ENCODE results near the gene WASF2.

WASF2 gene

DNA sequence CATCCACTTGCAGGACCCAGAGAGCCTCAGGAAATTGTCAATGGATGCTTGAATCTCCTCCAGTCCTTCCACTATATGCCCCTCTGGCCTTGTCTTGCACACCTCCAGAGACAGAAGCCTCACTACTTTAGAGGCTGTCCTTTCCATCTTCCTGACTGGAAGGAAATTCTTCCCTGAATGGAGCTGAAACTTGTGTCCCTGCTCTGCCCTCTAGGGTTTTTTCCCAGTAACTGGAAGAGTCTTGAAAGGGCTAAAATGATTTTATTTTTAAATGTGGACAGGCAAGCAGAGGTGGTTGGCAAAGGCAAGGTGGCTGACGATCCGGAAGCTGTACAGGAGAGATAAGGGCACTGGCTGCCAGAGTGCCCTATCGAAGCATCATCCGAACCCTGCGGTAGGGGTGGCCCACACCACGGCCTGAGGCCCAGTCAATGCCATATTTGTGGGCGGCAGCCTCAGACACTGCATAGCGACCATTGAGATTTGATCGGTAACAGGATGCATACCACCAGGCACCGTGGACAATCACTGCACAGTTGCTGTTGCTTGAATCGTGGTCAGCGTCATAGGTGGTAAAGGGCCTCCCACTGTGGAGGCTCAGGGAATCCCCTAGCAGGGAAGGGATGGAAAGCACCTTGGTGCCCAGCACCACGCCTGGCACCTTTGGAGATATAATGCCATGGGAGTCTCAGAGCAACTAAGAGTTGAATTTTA, 120.9 kb downstream of the WASF2 start:
- no peak for DNase-seq

DNA sequence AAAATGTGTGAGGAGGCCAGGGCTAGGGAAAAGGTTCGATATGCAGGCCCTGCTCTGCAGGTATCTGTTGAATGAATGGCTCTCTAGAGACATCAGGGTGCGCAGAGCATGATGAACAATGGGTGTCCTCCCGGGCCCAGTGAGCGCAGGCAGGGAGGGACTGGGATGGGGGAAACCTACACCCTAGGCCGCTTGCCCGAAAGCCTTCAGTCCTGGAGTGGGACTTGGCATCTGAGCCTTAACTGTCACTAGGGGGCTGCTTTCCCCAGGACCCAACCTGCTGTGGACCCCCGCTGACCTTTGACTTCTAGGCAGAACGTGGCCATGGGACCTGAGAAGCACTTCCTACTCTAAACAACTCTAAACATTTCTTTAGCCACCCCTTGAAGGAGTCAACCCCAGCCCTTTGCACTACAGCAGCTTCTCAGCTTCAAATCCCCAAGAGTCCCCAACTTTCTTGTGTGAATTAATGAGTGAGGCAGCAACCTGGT, 122.8 kb downstream of the WASF2 start:
- no peak for DNase-seq

DNA sequence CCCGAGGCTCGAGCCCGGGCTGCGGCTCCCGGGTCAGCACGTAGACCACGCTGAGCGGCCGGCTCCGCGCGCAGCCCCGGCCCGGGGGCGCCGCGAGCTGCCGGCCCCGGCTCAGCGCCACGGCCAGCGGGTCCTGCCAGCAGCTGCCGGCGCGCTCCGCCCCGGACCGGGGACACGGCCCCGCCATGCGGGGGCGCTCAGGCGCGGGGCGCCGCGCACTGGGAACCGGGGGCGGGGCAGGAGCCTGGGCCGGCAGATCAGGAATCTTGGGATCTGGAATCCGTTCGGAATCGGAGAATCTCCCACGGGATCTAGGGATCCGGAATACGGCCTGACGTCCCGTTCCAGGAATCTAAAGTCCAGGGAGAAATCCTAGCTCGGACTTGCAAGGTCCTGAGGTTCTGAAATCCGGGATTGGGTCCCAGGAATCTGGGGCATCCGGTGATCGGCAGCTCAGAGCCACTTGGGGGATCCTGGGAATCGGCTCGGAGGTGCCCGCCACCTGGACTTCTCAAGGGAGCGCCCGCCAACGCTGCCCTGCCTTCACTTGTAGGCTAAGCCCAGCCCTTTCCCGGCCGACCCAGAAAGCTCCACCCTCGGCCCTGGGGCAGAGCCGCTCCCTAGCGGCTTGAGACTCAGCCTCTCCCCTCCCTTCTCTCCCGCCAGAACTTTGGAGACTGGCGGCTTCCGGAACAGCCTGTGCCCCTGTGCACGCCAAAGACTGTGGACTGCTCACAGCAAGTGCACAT, 123.4 kb downstream of the WASF2 start, which contains the start of gene MAP3K6:
Gene MAP3K6 (minus strand): TSS at position 551 of the 749 bp plus-strand sequence. CDS start 364 bp downstream, at position 187.
- peak; percentile 76 for DNase-seq

DNA sequence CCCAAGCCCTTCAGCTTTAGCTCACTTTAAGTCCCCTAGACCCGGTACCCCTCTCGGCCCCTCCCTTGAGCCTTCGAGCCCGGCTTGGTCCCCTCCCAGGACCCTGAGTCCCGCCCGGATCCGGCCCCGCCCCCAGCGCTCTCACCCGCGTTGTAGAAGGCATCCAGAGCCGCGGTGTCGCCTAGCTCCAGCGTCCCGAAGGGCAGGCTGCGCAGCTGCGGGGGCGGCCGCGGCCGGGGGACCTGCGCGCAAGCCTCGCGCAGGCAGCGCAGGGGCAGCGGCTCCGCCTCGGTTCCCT, 123.9 kb downstream of the WASF2 start:
- DNase-seq = peak; percentile 91

DNA sequence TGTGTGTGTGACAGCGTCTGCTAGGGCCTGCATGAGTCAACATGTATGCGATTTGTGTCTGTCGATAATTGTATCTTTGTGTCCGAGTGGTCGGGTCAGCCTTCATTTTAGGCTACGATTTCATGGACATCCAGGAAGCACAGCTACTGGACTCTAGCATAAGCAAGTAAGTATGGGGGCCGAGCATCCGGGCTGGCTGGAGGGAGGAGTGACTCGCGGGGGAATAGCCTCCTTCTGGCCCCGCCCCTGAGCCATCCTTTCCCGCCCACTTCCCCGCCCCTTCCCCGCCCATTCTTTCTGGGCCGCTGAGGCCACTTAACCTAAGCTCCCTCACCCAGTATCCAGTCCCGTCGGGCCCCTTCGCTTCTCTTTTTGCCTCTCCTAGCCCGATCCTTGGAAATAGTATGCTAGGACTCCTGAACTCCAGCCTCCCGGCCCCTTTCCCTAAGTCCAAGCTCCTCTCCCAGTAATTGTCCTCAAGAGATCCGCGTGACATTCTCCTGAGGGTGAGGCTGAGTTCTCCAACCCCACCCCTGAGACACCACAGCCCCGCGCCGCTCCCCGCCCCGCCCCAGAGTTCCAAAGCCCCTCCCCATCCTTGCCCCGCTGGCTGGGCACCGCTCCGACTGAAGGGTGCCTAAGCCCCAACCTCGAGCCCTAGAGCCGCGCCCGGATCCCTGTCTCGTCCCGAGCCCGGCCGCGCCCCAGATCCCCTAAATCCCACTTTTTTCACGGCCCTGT, 124.4 kb downstream of the WASF2 start:
- peak; percentile 85 for DNase-seq

DNA sequence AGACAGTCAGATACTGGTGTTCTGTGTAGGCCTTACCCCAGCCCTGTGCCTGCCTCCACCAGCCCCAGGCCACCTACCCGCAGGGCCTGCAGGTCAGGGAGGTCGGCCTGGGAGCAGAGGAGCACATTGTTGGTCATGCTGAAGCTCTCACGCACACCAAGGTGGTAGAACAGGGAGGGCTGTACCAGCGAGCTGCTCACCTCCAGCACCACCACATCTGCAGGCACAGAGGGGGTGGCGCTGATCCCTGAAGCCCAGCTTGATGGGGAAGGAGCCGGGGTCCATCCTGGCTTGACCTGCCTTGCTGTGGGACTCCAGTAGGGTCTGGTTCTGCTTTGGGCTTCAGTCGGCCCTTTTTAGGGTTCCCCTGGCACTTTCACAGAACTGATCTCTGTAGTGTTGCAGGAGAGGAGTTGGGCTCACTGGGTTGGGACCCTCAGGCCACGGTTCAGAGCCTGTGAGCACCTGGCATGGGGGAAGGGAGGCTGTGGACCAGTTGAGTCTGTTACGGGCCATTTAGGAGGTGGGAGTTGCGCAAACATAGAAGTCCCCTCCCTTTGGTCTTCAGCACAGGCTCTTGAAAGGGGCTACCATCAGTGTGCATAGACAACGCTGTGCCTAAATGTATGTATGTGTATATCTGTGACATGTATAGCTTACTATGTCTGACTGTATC, 125.1 kb downstream of the WASF2 start:
- DNase-seq = no peak

DNA sequence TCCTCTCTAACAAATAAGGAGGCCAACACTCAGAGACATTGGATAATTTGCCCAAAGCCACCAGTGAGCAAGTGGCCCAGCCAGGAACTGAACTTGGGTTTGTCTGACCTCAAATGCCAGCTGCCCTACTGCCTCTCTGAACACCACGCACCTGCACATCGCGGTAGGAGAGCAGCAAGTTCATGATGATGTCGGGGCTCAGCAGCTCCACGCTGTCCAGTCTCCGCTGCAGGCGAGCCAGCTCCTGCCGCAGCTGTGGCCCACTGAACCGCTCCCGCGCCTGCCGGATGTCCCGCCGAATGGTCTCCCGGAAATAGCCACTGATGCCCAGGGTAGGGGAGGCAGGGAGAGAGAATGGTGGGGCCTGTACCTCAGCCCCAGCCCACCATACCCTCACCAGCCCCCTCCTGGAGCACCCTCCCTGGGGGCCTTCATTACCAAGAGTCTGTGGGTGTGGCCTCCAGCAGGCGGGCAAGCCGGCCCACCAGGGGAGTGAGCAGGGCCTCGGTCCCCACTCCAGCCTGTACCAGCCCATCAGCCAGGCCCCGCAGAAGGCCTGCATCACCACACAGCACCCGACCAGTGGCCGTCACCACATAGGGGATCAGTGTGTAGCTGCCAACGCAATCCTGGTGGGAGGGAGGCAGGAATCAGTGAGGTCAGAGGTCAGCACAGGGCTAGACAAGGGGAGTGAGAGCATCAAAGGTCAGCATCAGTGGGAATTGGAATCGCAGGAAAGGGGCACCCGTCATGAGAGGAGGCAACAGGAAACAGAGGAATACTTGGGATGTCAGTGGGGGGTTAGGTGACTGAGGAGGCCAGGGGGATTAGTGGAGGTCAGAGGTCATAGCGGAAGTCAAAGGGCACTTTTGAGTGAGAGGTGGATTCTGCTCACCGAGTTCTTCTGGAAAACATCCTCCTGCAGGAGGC, 125.9 kb downstream of the WASF2 start:
- DNase-seq = no peak

DNA sequence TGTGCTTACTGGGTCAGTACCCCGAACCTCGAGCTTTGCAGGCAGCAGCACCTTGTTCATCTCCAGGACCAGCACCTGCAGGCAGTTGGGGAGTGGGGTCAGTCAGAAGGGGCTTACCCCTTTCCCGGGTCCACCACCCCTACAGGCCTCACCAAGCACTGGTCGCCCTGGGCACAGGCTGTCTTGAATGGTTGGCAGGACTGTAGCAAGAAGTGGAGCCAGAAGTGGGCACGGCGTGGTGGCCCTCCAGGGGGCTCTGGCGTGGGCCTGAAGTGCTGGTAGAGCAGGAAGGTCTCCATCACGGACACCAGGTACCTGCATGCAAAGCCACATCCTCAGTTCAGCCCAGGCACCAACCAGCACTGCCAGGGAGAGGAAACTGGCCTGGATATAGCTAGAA, 128.4 kb downstream of the WASF2 start:
- no peak for DNase-seq

DNA sequence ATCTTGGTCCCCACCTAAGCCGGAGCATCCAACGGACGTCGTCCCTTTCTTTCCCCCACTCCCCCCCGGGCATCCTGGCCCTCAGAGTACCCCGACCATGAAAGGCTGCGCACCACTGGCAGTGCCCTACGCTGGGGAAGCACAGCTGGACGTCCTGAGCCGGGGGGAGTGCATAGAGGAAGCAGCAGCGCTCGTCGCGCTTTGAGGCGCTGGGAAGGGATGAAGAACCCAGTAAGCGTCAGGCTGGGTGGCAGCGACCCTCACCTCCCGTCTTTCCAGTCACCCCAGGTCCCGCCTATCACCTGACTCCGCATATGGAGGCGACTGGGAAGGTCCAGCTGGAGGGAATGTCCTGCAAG, 128.9 kb downstream of the WASF2 start:
- no peak for DNase-seq

DNA sequence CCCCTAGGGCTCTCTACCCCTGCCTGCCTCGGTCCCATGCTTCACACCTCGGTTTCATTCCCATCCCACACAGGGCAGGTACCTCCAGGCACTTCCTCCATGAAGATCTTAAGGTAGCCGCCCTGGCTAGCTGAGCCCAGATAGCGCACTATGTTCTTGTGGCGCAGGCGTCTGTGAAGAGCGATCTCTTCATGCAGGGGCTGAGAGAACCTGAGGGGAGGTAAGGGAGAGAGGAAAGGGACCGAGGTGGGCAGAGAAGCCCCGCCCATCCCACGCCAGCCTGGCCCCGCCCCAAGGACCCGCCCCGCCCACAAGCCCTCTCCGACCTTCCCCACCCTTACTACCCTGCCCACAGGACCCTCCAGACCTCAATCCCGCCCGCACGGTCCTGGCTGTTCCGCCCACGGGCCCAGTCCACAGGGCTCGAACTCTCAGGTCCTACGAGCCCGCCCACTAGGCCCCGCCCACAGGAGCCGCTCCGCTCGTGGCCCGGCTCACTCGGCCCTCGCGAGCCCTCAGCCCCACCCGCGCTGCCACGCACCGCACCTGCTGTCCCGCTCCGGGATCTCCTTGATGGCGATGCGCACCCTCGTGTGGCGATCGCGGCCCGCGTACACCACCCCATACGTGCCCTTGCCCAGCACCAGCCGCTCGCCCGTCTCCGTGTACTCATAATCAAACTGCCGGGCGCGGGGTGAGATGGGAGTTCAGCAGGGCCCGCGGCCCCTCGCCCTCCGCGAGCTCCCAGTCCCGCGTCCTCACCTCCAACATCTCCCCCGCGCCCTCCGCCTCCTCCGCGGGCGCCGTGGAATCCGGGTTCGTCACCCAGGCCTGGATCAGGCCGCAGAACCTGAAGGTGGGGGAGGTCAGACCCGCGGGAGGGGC, 129.6 kb downstream of the WASF2 start:
- peak; percentile 42 for DNase-seq

DNA sequence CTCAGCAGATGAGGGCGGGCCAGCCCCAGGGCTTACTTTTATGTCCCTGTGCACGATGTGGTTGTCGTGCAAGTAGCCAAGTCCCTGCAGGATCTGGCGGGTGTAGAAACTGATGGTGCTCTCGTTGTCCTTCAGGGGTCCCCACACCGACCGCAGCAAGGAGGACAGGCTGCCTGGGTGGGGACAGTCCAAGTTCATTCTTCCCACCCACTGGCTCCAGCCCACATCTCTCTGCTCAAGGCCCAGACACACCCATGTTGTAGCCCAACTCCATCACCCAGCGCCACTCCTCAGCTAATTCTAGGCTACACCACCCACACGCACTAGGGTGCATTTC, 130.2 kb downstream of the WASF2 start:
- no peak for DNase-seq

DNA sequence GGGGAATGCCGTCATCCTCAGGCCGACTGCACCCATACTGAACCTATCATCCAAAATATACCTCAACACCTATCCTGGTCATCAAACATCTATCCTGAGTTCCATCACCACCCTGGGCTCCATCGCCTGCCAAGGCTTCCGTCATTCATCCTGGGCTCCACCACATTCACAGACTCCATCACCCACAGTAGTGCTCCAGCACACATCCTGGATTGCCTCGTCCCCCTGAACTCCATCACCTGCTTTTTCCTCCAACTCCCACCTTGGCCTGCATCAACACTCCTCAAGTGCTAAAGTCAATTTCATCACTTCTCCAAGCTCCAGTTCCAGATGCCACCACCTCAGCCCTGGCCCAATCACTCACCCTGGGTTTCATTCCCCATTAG, 131.0 kb downstream of the WASF2 start:
- DNase-seq = no peak

DNA sequence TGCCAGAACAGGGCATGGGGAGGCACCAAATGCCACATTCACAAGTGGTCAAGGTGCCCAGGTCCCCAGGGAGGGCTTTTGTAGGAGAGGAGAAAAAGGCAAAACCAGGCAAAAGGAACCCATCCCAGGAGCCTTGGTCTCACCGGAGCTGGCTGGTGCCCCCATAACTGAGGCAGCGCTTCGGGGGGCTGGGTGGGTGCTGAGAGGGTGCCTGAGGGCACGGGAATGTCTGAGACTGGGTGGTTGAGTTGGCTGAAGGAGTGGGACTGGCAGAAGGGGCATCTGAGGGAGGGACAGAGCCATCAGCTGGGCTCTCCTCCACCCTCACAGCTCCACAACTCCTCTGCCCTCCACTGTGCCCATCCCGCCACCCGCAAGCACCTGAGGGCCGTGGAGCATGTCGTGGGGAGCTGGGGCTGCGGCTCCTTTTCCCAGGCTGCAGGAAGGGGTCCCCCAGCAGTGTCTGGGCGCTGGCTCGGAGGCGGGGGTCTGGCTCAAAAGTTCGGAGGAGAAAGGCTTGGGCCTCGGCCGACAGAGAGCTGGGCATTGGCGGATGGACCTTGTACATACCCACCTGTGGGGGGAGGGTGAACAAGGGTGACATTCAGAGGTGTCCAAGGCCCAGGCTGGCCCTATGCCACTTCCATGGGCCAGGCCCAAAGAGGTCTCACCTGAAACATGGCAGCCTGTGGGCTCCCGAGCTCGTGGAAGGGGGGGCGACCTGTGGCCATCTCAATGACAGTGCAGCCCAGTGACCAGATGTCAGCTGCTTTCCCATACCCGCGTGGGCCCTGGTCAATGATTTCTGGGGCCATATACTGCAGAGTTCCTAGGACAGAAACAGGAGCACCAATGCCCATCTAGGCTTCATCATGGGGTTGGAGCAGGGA, 131.7 kb downstream of the WASF2 start:
- no peak for DNase-seq

DNA sequence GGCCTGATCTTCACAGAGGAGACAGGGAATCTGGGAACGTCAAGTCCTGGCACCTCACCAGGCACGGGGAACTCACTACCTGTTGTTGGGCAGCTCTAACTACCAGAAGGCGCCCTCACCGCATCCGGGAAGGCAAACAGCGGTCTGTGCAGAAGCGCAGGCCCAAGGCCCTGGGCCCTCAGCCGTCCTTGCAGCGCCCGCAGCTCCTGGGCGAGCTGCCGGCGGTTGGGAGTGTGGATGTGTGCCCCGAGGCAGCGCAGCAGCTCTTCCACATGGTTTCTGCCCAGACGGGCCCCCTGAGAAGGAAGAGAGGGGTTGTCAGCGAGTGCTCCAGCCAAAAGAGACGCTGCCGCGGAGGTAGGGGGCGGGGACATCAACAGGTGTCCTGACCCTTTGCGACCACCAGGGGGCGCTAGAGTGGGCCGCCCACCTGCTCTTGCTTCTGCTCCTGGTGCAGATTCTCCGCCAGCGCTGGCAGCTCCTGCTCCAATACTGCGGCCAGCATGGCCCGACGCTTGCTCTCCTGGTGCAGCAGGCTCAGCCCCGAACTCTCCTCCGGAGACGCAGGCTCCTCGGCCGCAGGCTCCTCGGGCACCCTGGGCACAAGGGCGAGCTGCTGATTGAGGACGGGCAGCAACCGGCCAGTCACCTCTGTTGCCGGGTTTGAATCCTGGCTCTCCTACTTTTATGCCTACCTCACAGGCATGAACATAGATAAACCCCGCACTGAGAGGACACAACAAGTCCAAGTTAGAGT, 132.5 kb downstream of the WASF2 start:
- peak; percentile 86 for DNase-seq

DNA sequence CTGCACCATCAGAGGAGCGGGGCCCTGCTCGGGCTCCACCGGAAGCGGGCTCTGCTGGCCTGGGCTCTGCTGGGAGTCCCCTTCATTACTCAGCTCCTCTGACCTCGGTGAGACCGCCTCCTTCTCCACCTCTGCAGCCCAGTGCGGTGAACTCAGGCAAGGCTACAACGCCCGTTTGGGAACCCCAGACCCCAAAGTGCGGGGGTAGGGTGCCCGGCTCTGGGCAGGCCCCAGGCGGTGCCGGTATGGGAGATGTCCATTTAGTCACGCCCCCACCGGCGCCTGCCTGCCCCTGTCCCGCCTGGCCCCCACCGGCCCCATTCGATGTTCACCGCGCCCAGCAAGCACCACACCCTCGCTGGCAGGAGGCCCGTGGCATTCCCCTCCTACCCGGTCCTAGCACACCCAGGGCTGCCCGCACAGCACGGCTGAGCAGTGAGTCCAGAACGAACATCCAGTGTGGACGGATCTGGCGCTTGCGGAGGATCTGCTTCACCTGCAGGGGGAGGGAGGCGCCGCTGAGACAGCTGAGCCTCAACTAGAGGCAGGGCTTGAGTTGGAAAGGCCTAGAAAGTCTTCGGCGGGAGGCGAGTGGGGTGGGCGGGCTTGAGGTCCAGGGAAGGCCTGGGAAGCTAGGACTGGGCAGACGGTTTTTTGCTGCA, 133.2 kb downstream of the WASF2 start:
- DNase-seq = peak; percentile 69

DNA sequence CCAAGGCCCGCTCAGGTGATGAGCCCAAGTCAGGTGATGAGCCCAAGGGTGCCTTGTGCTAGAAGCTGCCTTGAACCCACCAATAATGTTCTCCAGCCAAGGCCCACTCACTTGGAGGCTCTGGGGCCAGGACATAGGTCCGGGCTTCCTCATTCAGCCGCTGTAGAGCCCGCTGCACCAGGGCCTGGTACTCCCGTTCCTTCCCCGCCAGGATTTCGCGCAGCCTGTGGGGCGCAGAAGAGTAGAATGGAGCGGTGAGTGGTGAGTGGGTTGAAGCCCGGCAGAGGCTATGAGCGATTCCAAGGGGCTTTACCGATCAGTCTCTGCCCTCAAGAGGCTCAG, 133.7 kb downstream of the WASF2 start:
- no peak for DNase-seq

DNA sequence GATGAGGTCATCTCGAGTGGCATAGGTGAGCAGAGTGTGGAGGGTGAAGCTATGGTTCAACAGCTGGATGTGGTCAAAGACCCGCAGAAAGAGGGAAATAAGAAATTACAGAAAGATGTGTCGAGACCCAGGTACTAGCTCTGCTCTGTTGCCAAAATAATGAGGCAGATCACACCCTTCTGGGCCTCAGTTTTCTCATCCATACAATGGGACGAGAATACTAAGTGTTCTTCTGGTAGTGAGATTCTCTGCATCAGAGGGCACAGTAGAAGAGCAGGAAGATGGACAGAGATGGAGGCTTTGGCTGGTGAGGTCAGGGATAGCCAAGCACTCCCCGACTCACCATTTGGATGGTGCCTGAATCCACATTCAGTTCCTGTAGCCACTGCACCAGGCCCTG, 134.3 kb downstream of the WASF2 start:
- no peak for DNase-seq

Data from activated CD4-positive, alpha-beta T cell treated with anti-CD3 and anti-CD28 coated beads for 48 hours (primary cell).